Measurements from ENCODE around the gene GXYLT1.

DNA sequence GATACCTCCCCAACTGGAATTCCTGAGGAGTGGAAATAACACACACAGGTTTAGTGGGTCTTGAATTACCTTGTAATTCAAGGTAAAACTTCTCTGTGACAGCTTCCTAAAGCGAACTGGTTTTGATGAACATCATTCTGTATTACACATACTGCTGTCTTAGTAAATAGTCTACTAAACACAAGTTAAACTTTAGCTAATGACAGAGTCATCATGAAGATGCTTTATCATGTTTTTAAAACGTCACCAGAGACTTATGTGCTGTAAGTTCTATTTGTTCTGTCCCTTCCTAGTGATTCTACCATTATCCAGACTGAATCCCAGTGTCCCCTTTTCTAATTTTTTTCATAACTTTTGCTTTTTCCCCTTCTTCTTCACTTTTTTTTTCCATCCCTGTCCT lies 11.6 kb upstream of the GXYLT1 start:
- TF ChIP-seq CTCF (IDR thresholded peaks at IDR 0.05; ENCODE audit: low read depth, low read length) = no peak
- TF ChIP-seq EZH2phosphoT487 (IDR thresholded peaks at IDR 0.05; ENCODE audit: low read depth) = no peak

Measured in OCI-LY3 (cell line).